HCT116 (cell line): ENCODE measurements around the gene DTX3L. TPM values are rescaled to one million over a fixed set of nuclear protein-coding genes. Genes with fewer than 3 reads are reported as not detected.

Experiments
- ATAC-seq: fragments of 200-7000 bp; cut with Tn5 transposase; 2 replicates; pipeline ENCODE4 v1.9.1; 2020; ENCODE audit warnings: mild to moderate bottlenecking, moderate library complexity
- BruUV-seq: library from RNA; stranded (reverse); fragments of 400-500 nt; replicated peaks from 2 replicates; lab custom pipeline; 2021; lab: Mats Ljungman, UMichigan
- CTCF ChIA-PET: fragments of 300-600 bp; sonication (Branson Sonifier 250); formaldehyde crosslinking; loops from one replicate; lab custom pipeline; 2021; ENCODE audit warnings: antibody characterized with exemption; lab: Charles Lee
- POLR2A ChIA-PET: fragments of 300-600, 350-600 bp; sonication (Branson Sonifier 250); formaldehyde crosslinking; loops from one replicate; lab custom pipeline; 2021; ENCODE audit warnings: antibody characterized with exemption; lab: Charles Lee
- RAD21 ChIA-PET, 2 experiments: fragments of 300-600 bp; sonication (Branson Sonifier 250); formaldehyde crosslinking; loops; one replicate each; lab custom pipeline; 2023; ENCODE audit warnings: low total read pairs in 2 of 2; ENCODE audit not compliant: uncharacterized antibody in 2 of 2, unreplicated experiment in 2 of 2, low non-redundant PET in 1 of 2; lab: Charles Lee
- DNase-seq: peaks from one replicate; pipeline ENCODE4 v3.0.0-alpha.2; 2010; ENCODE audit warnings: low read depth, low spot score
- H2AFZ ChIP-seq: fragments of 200-600 bp; shearing (Covaris generic), sonication (generic); 2 replicates; pipeline ENCODE4 v1.6.1; 2017; ENCODE audit warnings: low read depth, mixed run types, mixed read lengths, antibody characterized with exemption, low read length; ENCODE audit not compliant: poor library complexity, severe bottlenecking
- H3K27ac ChIP-seq: 2 replicates; pipeline ENCODE4 v1.5.1; 2012; ENCODE audit warnings: low read depth, low read length
- H3K27me3 ChIP-seq: fragments of 200-600 bp; sonication (generic); 2 replicates; pipeline ENCODE4 v1.6.1; 2016; ENCODE audit warnings: mixed run types, low read length, mixed read lengths; ENCODE audit not compliant: insufficient read depth
- H3K36me3 ChIP-seq, 2 experiments: fragments of 200-500 bp in 1 of 2; fragments of 200-600 bp in 1 of 2; sonication (Bioruptor generic) in 1 of 2; sonication (generic) in 1 of 2; 2 replicates each; pipeline versions ENCODE4 v1.5.1 to v1.6.1; 2014 to 2016; ENCODE audit warnings: low read length in 2 of 2, inconsistent platforms in 1 of 2, mixed read lengths in 1 of 2, mixed run types in 1 of 2; ENCODE audit not compliant: insufficient read depth in 2 of 2, control insufficient read depth in 1 of 2
- H3K4me1 ChIP-seq, 2 experiments: fragments of 200-600 bp in 1 of 2; sonication (generic) in 1 of 2; 2 replicates each; pipeline versions ENCODE4 v1.5.1 to v1.6.1; 2012 to 2017; ENCODE audit warnings: low read length in 2 of 2, inconsistent platforms in 1 of 2, mild to moderate bottlenecking in 1 of 2, mixed read lengths in 1 of 2, mixed run types in 1 of 2, moderate library complexity in 1 of 2; ENCODE audit not compliant: insufficient read depth in 2 of 2, control insufficient read depth in 1 of 2
- H3K4me2 ChIP-seq: fragments of 200-600 bp; sonication (generic); 2 replicates; pipeline ENCODE4 v1.6.1; 2017; ENCODE audit warnings: mixed run types, low read length, mixed read lengths
- H3K4me3 ChIP-seq, 2 experiments: fragments of 200-600 bp in 1 of 2; sonication (generic) in 1 of 2; replicated peaks in 1 of 2; 2 replicates each; pipeline ENCODE4 v1.5.1; 2011 to 2016; ENCODE audit warnings: low read length in 2 of 2, control low read depth in 1 of 2, low read depth in 1 of 2, mild to moderate bottlenecking in 1 of 2, mixed read lengths in 1 of 2, mixed run types in 1 of 2
- H3K79me2 ChIP-seq: fragments of 200-600 bp; sonication (generic); 2 replicates; pipeline ENCODE4 v1.6.1; 2017; ENCODE audit warnings: mild to moderate bottlenecking, mixed run types, low read length, moderate library complexity, mixed read lengths; ENCODE audit not compliant: insufficient read depth
- H3K9ac ChIP-seq: fragments of 200-600 bp; sonication (generic); 2 replicates; pipeline ENCODE4 v1.6.1; 2016; ENCODE audit warnings: low read length, mixed read lengths
- H3K9me2 ChIP-seq: fragments of 200-600 bp; sonication (generic), shearing (Covaris generic); 2 replicates; pipeline ENCODE4 v1.6.1; 2017; ENCODE audit warnings: mixed run types, mild to moderate bottlenecking, moderate library complexity; ENCODE audit not compliant: insufficient read depth
- H3K9me3 ChIP-seq, 2 experiments: fragments of 200-500 bp in 1 of 2; fragments of 200-600 bp in 1 of 2; sonication (Bioruptor generic) in 1 of 2; sonication (generic) in 1 of 2; 2 replicates each; pipeline ENCODE4 v1.6.1; 2014 to 2017; ENCODE audit warnings: low read length in 2 of 2, mixed read lengths in 2 of 2, inconsistent platforms in 1 of 2, low read depth in 1 of 2, mild to moderate bottlenecking in 1 of 2, mixed run types in 1 of 2, moderate library complexity in 1 of 2; ENCODE audit not compliant: control insufficient read depth in 1 of 2, insufficient read depth in 1 of 2
- H4K20me1 ChIP-seq: fragments of 200-600 bp; sonication (generic), shearing (Covaris generic); 2 replicates; pipeline ENCODE4 v1.6.1; 2017; ENCODE audit warnings: mixed run types, mild to moderate bottlenecking, moderate library complexity; ENCODE audit not compliant: insufficient read depth
- EGR1 ChIP-seq: IDR thresholded peaks from 2 replicates; pipeline ENCODE4 v1.6.1; 2012; ENCODE audit warnings: low read depth
- ELF1 ChIP-seq: IDR thresholded peaks from 2 replicates; pipeline ENCODE4 v1.6.1; 2012; ENCODE audit warnings: low read depth, borderline replicate concordance
- EZH2 ChIP-seq: fragments of 200-600 bp; sonication (generic); IDR thresholded peaks from 2 replicates; pipeline ENCODE4 v1.6.1; 2017; ENCODE audit warnings: antibody characterized with exemption, mixed run types
- FOSL1 ChIP-seq: IDR thresholded peaks from 2 replicates; pipeline ENCODE4 v1.6.1; 2012; ENCODE audit warnings: low read depth
- JUND ChIP-seq: IDR thresholded peaks from 2 replicates; pipeline ENCODE4 v1.6.1; 2012
- POLR2A ChIP-seq: IDR thresholded peaks from 2 replicates; pipeline ENCODE4 v1.7.0; 2011; ENCODE audit warnings: borderline replicate concordance; ENCODE audit not compliant: insufficient read depth, insufficient read length; ENCODE audit errors: extremely low read depth
- RAD21 ChIP-seq: IDR thresholded peaks from 2 replicates; pipeline ENCODE4 v1.6.1; 2012; ENCODE audit warnings: low read depth, mild to moderate bottlenecking
- SIN3A ChIP-seq: IDR thresholded peaks from 2 replicates; pipeline ENCODE4 v1.6.1; 2012; ENCODE audit warnings: low read depth
- SP1 ChIP-seq: IDR thresholded peaks from 2 replicates; pipeline ENCODE4 v1.6.1; 2012; ENCODE audit warnings: low read depth
- SRF ChIP-seq: IDR thresholded peaks from 2 replicates; pipeline ENCODE4 v1.6.1; 2012; ENCODE audit warnings: low read depth
- YY1 ChIP-seq: IDR thresholded peaks from 2 replicates; pipeline ENCODE4 v1.6.1; 2011; ENCODE audit warnings: low read length, low read depth, moderate library complexity, mild to moderate bottlenecking; ENCODE audit not compliant: insufficient replicate concordance; ENCODE audit errors: extremely low read depth
- ZNF274 ChIP-seq: fragments of 200-500 bp; sonication (Bioruptor generic); IDR thresholded peaks from 2 replicates; pipeline ENCODE4 v1.6.1; 2014; ENCODE audit warnings: mild to moderate bottlenecking, low read depth, low read length, inconsistent platforms
- intact Hi-C: fragments of 100-400 bp; cut with micrococcal nuclease; formaldehyde crosslinking; loops from 2 replicates; pipeline ENCODE4 v1.10.0; 2022
- total RNA-seq: library from RNA; stranded (reverse); gene quantifications from one replicate; pipeline ENCODE4 v1.2.1, GENCODE V29; 2021; ENCODE audit not compliant: unreplicated experiment
- TF ChIP-seq, protein P1 (sequence below): IDR thresholded peaks from 2 replicates; pipeline ENCODE4 v1.6.1; 2012; ENCODE audit warnings: low read depth
- TF ChIP-seq, protein P2 (sequence below), 3 experiments: fragments of 200-600 bp in 1 of 3; sonication (generic) in 1 of 3; IDR thresholded peaks in 2 of 3; conservative IDR thresholded peaks in 1 of 3; 2 replicates each; pipeline ENCODE4 v1.5.1; 2012 to 2017; ENCODE audit warnings: low read depth in 2 of 3, low read length in 2 of 3, antibody characterized with exemption in 1 of 3, borderline replicate concordance in 1 of 3, control low read depth in 1 of 3, mild to moderate bottlenecking in 1 of 3, mixed read lengths in 1 of 3, mixed run types in 1 of 3, moderate library complexity in 1 of 3; ENCODE audit not compliant: insufficient read depth in 1 of 3

Gene DTX3L
- total RNA-seq, 1 experiment from 2014 or later, result 13.1 TPM

DNA sequence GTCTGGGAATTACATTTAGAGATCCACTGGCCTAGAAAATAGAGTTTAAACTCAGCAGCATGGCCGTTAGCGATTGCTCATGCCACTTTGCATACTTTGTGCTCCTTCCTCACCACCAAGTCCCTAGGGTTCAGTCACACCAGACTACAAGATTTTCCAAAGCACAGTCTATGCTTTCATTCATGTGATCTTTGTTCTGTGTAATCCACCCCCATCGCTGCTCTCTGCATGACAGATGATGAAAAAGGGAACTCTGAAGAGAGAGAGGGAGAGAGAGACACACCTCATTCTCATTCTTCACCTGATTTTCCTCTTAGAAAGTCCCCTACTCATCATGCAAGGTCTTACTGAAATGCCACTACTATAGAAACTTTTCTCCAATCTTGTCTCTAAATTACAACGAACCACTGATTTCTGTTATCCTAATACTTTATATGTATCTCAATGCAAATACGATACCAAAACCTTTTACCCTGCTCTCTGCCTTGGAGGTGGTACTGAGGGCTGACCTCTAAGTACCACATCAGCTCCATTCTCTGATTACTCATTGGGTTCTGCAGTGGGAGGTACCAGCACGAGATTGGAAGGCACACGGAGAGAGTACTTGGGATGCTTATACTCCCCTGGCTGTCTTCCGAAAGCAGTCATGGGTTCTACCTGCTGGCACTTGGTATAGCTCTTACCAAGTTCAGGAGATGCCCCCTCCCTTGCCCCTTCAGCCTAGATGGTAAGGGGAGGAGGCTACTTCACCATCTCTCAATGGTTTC lies 12.2 kb downstream of the DTX3L start:
- Histone ChIP-seq H3K9me2 (no peaks in the 10 kb centered on the region), H3K36me3 (peaks cover 0 to 4% of the 10 kb centered on the region in 2 experiments; a peak in 1 of 4 replicates), H3K4me3 (no peak overlapping the region), H2AFZ (no peak overlapping the region), H3K9ac (no peak overlapping the region), H3K4me1 (peaks cover 16 to 19% of the 10 kb centered on the region in 2 experiments), H3K4me2 (no peak overlapping the region), H3K79me2 (no peaks in the 10 kb centered on the region), H3K9me3 (peaks cover 3 to 6% of the 10 kb centered on the region in 2 experiments; a peak in 2 of 4 replicates), H3K27ac (no peak overlapping the region), H4K20me1 (no peaks in the 10 kb centered on the region), H3K27me3 (no peaks in the 10 kb centered on the region)
- BruUV-seq, result no TSS peak
- RAD21 ChIA-PET, result no interaction called here
- intact Hi-C loops, result no loop called here
- no peak for TF ChIP-seq RAD21
- CTCF ChIA-PET, result no interaction called here
- POLR2A ChIA-PET, result no interaction called here
- no peak for DNase-seq
- no peak for ATAC-seq

DNA sequence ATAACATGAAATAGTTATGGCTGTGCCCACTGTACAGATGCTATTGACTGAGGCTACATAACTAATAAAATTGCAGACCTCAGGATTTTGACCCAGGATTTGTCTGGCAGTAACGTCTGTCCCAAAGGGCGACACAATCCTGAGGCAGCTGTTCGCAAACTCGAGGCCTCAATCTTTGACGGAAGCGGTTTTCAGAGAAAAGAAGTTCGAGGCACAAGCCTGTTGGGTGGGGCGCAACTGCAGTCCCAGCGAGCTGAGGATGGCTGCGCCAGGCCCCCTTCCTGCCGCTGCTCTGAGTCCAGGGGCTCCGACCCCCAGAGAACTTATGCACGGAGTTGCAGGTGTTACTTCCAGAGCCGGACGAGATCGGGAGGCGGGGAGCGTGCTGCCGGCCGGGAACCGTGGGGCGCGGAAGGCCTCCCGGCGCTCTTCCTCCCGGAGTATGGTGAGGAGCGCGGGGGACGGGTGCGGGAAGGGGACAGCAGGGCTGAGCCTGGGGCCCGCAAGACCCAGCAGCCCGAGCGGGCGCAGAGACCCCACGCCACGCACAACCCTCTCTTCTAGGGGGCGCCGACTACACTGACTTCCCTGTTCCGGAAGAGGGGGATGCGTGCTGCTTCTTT lies 13.4 kb downstream of the DTX3L start, which contains the start of gene PARP15:
Gene PARP15 (plus strand): TSS at position 242 of the 623 bp plus-strand sequence. CDS start 18 bp downstream, at position 260.
- H2AFZ ChIP-seq, result peak within 1 kb of the TSS; percentile 33
- no peak within 1 kb of the TSS for H3K4me2 ChIP-seq
- no peaks in the 10 kb centered on the region for H4K20me1 ChIP-seq
- H3K4me3 ChIP-seq, result no peak within 1 kb of the TSS
- ChIA-PET CTCF (no interaction called here), RAD21 (no interaction called here), POLR2A (no interaction called here)
- H3K27me3 ChIP-seq, result no peaks in the 10 kb centered on the region
- ATAC-seq (no peak), DNase-seq (no peak)
- peaks cover 0 to 4% of the 10 kb centered on the region in 2 experiments; a peak in 1 of 4 replicates for H3K36me3 ChIP-seq
- intact Hi-C loops, result no loop called here
- H3K9me3 ChIP-seq, result peaks cover 13 to 17% of the 10 kb centered on the region in 2 experiments; a peak in 2 of 4 replicates
- H3K9me2 ChIP-seq, result no peaks in the 10 kb centered on the region
- BruUV-seq, result no TSS peak
- H3K79me2 ChIP-seq, result no peaks in the 10 kb centered on the region
- H3K4me1 ChIP-seq, result peaks cover 12 to 14% of the 10 kb centered on the region in 2 experiments
- H3K27ac ChIP-seq, result no peak within 1 kb of the TSS
- H3K9ac ChIP-seq, result no peak within 1 kb of the TSS
- TF ChIP-seq ELF1 (no peak), EGR1 (no peak), SRF (no peak), YY1 (no peak), SP1 (no peak), JUND (no peak), EZH2 (no peak), ZNF274 (no peak), POLR2A (no peak), FOSL1 (no peak), SIN3A (no peak)
- TF ChIP-seq, protein P1, sequence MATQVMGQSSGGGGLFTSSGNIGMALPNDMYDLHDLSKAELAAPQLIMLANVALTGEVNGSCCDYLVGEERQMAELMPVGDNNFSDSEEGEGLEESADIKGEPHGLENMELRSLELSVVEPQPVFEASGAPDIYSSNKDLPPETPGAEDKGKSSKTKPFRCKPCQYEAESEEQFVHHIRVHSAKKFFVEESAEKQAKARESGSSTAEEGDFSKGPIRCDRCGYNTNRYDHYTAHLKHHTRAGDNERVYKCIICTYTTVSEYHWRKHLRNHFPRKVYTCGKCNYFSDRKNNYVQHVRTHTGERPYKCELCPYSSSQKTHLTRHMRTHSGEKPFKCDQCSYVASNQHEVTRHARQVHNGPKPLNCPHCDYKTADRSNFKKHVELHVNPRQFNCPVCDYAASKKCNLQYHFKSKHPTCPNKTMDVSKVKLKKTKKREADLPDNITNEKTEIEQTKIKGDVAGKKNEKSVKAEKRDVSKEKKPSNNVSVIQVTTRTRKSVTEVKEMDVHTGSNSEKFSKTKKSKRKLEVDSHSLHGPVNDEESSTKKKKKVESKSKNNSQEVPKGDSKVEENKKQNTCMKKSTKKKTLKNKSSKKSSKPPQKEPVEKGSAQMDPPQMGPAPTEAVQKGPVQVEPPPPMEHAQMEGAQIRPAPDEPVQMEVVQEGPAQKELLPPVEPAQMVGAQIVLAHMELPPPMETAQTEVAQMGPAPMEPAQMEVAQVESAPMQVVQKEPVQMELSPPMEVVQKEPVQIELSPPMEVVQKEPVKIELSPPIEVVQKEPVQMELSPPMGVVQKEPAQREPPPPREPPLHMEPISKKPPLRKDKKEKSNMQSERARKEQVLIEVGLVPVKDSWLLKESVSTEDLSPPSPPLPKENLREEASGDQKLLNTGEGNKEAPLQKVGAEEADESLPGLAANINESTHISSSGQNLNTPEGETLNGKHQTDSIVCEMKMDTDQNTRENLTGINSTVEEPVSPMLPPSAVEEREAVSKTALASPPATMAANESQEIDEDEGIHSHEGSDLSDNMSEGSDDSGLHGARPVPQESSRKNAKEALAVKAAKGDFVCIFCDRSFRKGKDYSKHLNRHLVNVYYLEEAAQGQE, result no peak
- TF ChIP-seq, protein P2, sequence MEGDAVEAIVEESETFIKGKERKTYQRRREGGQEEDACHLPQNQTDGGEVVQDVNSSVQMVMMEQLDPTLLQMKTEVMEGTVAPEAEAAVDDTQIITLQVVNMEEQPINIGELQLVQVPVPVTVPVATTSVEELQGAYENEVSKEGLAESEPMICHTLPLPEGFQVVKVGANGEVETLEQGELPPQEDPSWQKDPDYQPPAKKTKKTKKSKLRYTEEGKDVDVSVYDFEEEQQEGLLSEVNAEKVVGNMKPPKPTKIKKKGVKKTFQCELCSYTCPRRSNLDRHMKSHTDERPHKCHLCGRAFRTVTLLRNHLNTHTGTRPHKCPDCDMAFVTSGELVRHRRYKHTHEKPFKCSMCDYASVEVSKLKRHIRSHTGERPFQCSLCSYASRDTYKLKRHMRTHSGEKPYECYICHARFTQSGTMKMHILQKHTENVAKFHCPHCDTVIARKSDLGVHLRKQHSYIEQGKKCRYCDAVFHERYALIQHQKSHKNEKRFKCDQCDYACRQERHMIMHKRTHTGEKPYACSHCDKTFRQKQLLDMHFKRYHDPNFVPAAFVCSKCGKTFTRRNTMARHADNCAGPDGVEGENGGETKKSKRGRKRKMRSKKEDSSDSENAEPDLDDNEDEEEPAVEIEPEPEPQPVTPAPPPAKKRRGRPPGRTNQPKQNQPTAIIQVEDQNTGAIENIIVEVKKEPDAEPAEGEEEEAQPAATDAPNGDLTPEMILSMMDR (IDR thresholded peaks at IDR 0.05 in 2 of 3, conservative IDR thresholded peaks at IDR 0.05 in 1 of 3; ENCODE audit: borderline replicate concordance in 1 of 3, insufficient read depth in 1 of 3, low read depth in 2 of 3, low read length in 2 of 3), result no peak
